ENCODE results near the gene HOXA6. TPM values are rescaled to one million over a fixed set of nuclear protein-coding genes. Genes with fewer than 3 reads are reported as not detected.

HOXA6 gene
- total RNA-seq, 1 donor from 2014 or later, result not detected

- H3K4me1 Mint-ChIP-seq (ENCODE audit: low read depth, unreplicated experiment), result peaks cover under 1% of the 10 kb centered on the region
- H3K36me3 Mint-ChIP-seq (ENCODE audit: unreplicated experiment), result peaks cover 4% of the 10 kb centered on the region
- no peak for TF ChIP-seq CTCF (IDR thresholded peaks at IDR 0.05; ENCODE audit: partially characterized antibody, unreplicated experiment)
- peaks cover 17% of the 10 kb centered on the region for H3K9me3 Mint-ChIP-seq (ENCODE audit: unreplicated experiment)
- H3K27me3 Mint-ChIP-seq (ENCODE audit: unreplicated experiment), result peaks cover 41% of the 10 kb centered on the region
- H3K4me3 Mint-ChIP-seq (ENCODE audit: unreplicated experiment), result no peak overlapping the region
- DNase-seq, result no peak
- no peak overlapping the region for H3K27ac Mint-ChIP-seq (ENCODE audit: unreplicated experiment)
These were observed 23.1 kb upstream of the HOXA6 start for GRCh38 chr7:27170426-27171324.

GRCh38 chr7:27169658-27170425, 22.3 kb upstream of the HOXA6 start:
- Mint-ChIP-seq H3K9me3 (ENCODE audit: unreplicated experiment) (peaks cover 18% of the 10 kb centered on the region), H3K27me3 (ENCODE audit: unreplicated experiment) (peaks cover 37% of the 10 kb centered on the region), H3K27ac (ENCODE audit: unreplicated experiment) (no peak overlapping the region), H3K36me3 (ENCODE audit: unreplicated experiment) (peaks cover 4% of the 10 kb centered on the region), H3K4me1 (ENCODE audit: low read depth, unreplicated experiment) (peaks cover 2% of the 10 kb centered on the region), H3K4me3 (ENCODE audit: unreplicated experiment) (no peak overlapping the region)
- peak; percentile 46 for DNase-seq
- TF ChIP-seq CTCF (IDR thresholded peaks at IDR 0.05; ENCODE audit: partially characterized antibody, unreplicated experiment), result no peak

GRCh38 chr7:27168265-27168947, 20.8 kb upstream of the HOXA6 start:
- peak; percentile 48 for DNase-seq
- Mint-ChIP-seq H3K27me3 (ENCODE audit: unreplicated experiment) (peaks cover 49% of the 10 kb centered on the region), H3K36me3 (ENCODE audit: unreplicated experiment) (peaks cover 4% of the 10 kb centered on the region), H3K4me3 (ENCODE audit: unreplicated experiment) (peak overlapping the region; percentile 5), H3K4me1 (ENCODE audit: low read depth, unreplicated experiment) (peaks cover 2% of the 10 kb centered on the region), H3K9me3 (ENCODE audit: unreplicated experiment) (peaks cover 20% of the 10 kb centered on the region), H3K27ac (ENCODE audit: unreplicated experiment) (no peak overlapping the region)
- no peak for TF ChIP-seq CTCF (IDR thresholded peaks at IDR 0.05; ENCODE audit: partially characterized antibody, unreplicated experiment)

GRCh38 chr7:27167916-27168264, 20.3 kb upstream of the HOXA6 start:
- H3K27me3 Mint-ChIP-seq (ENCODE audit: unreplicated experiment), result peaks cover 51% of the 10 kb centered on the region
- peaks cover 2% of the 10 kb centered on the region for H3K4me1 Mint-ChIP-seq (ENCODE audit: low read depth, unreplicated experiment)
- no peak overlapping the region for H3K4me3 Mint-ChIP-seq (ENCODE audit: unreplicated experiment)
- peaks cover 20% of the 10 kb centered on the region for H3K9me3 Mint-ChIP-seq (ENCODE audit: unreplicated experiment)
- H3K36me3 Mint-ChIP-seq (ENCODE audit: unreplicated experiment), result peaks cover 4% of the 10 kb centered on the region
- H3K27ac Mint-ChIP-seq (ENCODE audit: unreplicated experiment), result no peak overlapping the region
- peak; percentile 8 for DNase-seq
- no peak for TF ChIP-seq CTCF (IDR thresholded peaks at IDR 0.05; ENCODE audit: partially characterized antibody, unreplicated experiment)
